H1 (cell line): Measurements from ENCODE around the gene PSMA5. TPM values are rescaled to one million over a fixed set of nuclear protein-coding genes. Genes with fewer than 3 reads are reported as not detected.

Experiments
- CTCF ChIA-PET: fragments of 300-600 bp; sonication (Branson Sonifier 250); formaldehyde crosslinking; loops from one replicate; lab custom pipeline; 2021; ENCODE audit not compliant: partially characterized antibody; lab: Charles Lee
- POLR2A ChIA-PET: fragments of 300-600 bp; sonication (Branson Sonifier 250); formaldehyde crosslinking; loops from one replicate; lab custom pipeline; 2021; ENCODE audit warnings: inconsistent platforms; ENCODE audit not compliant: partially characterized antibody; lab: Charles Lee
- DNase-seq, 2 experiments: peaks; one replicate each; pipeline versions ENCODE4 v3.0.0 to v3.0.0-alpha.2; 2010 to 2022; ENCODE audit warnings: low spot score in 2 of 2, low read depth in 1 of 2, mixed read lengths in 1 of 2
- FAIRE-seq: peaks from 2 replicates; lab custom pipeline; 2011; peaks lifted over from hg19 to GRCh38; lab: Jason Lieb, UNC
- H2AFZ ChIP-seq: 2 replicates; pipeline ENCODE4 v1.8.1; 2012; ENCODE audit warnings: low read length, inconsistent platforms
- H2AK5ac ChIP-seq: 2 replicates; pipeline ENCODE4 v1.6.1; 2013; ENCODE audit warnings: low read depth, low read length
- H2BK120ac ChIP-seq: replicated peaks from 2 replicates; pipeline ENCODE3; 2013; ENCODE audit warnings: low read depth, low read length, inconsistent platforms
- H2BK12ac ChIP-seq: 2 replicates; pipeline ENCODE4 v1.6.1; 2013; ENCODE audit warnings: low read depth, low read length
- H2BK15ac ChIP-seq: 2 replicates; pipeline ENCODE4 v1.6.1; 2013; ENCODE audit warnings: low read length
- H2BK20ac ChIP-seq: 2 replicates; pipeline ENCODE4 v1.6.1; 2013; ENCODE audit warnings: low read length
- H2BK5ac ChIP-seq: 2 replicates; pipeline ENCODE4 v1.6.1; 2013; ENCODE audit warnings: low read depth, low read length
- H3K14ac ChIP-seq: 2 replicates; pipeline ENCODE4 v1.6.1; 2013; ENCODE audit warnings: inconsistent platforms; ENCODE audit not compliant: insufficient read length
- H3K18ac ChIP-seq: 2 replicates; pipeline ENCODE4 v1.6.1; 2013; ENCODE audit warnings: low read length; ENCODE audit errors: extremely low read depth
- H3K23ac ChIP-seq: 2 replicates; pipeline ENCODE4 v1.6.1; 2013; ENCODE audit warnings: inconsistent platforms; ENCODE audit not compliant: insufficient read length
- H3K23me2 ChIP-seq: 2 replicates; pipeline ENCODE4 v1.6.1; 2013; ENCODE audit warnings: low read depth, low read length
- H3K27ac ChIP-seq: 2 replicates; pipeline ENCODE4 v1.6.1; 2011; ENCODE audit warnings: low read depth, low read length, inconsistent platforms
- H3K27me3 ChIP-seq, 4 experiments: replicated peaks in 1 of 4; 1 replicate in 1 of 4; 2 replicates in 3 of 4; pipeline versions ENCODE4 v1.6.1 to v1.8.1; 2011 to 2013; ENCODE audit warnings: low read length in 3 of 4, mild to moderate bottlenecking in 3 of 4, inconsistent platforms in 2 of 4, mixed read lengths in 2 of 4, moderate library complexity in 1 of 4; ENCODE audit not compliant: control insufficient read depth in 3 of 4, insufficient read depth in 3 of 4; ENCODE audit errors: extremely low read depth in 1 of 4
- H3K36me3 ChIP-seq, 4 experiments: 2 replicates each; pipeline versions ENCODE4 v1.6.1 to v1.8.1; 2011 to 2013; ENCODE audit warnings: mild to moderate bottlenecking in 4 of 4, low read length in 3 of 4, moderate library complexity in 2 of 4, control low read depth in 1 of 4, inconsistent platforms in 1 of 4; ENCODE audit not compliant: insufficient read depth in 4 of 4, control insufficient read depth in 2 of 4
- H3K4ac ChIP-seq: replicated peaks from 2 replicates; pipeline ENCODE3; 2013; ENCODE audit warnings: low read length, low read depth, mixed read lengths, inconsistent platforms; ENCODE audit not compliant: insufficient read length
- H3K4me1 ChIP-seq, 4 experiments: replicated peaks in 1 of 4; 1 replicate in 1 of 4; 2 replicates in 3 of 4; pipeline versions ENCODE4 v1.6.1 to v1.8.1; 2011 to 2013; ENCODE audit warnings: low read length in 3 of 4, inconsistent platforms in 2 of 4, mixed read lengths in 1 of 4; ENCODE audit not compliant: insufficient read depth in 4 of 4, control insufficient read depth in 3 of 4
- H3K4me2 ChIP-seq, 2 experiments: 2 replicates each; pipeline versions ENCODE4 v1.6.1 to v1.8.1; 2011 to 2013; ENCODE audit warnings: low read depth in 2 of 2, low read length in 2 of 2, control low read depth in 1 of 2, inconsistent platforms in 1 of 2, mild to moderate bottlenecking in 1 of 2; ENCODE audit not compliant: insufficient read depth in 1 of 2
- H3K4me3 ChIP-seq, 4 experiments: fragments of 200-600, 300-600 bp in 1 of 4; sonication (generic), shearing (Covaris generic), sonication (Bioruptor Twin) in 1 of 4; 2 replicates each; pipeline versions ENCODE4 v1.5.1 to v1.8.1; 2011 to 2016; ENCODE audit warnings: low read length in 4 of 4, low read depth in 3 of 4, control low read depth in 2 of 4, inconsistent platforms in 2 of 4, mild to moderate bottlenecking in 2 of 4, mixed read lengths in 1 of 4, moderate library complexity in 1 of 4; ENCODE audit not compliant: insufficient read depth in 2 of 4; ENCODE audit errors: extremely low read depth in 1 of 4
- H3K56ac ChIP-seq: replicated peaks from 2 replicates; pipeline ENCODE3; 2013; ENCODE audit warnings: low read depth, mild to moderate bottlenecking, mixed read lengths, low read length, inconsistent platforms; ENCODE audit not compliant: insufficient read length
- H3K79me1 ChIP-seq: 2 replicates; pipeline ENCODE4 v1.6.1; 2013; ENCODE audit warnings: low read depth, low read length, control low read depth
- H3K79me2 ChIP-seq, 2 experiments: 2 replicates each; pipeline versions ENCODE4 v1.6.1 to v1.8.1; 2012 to 2013; ENCODE audit warnings: low read length in 2 of 2, mild to moderate bottlenecking in 2 of 2, inconsistent platforms in 1 of 2; ENCODE audit not compliant: insufficient read depth in 2 of 2, control insufficient read depth in 1 of 2
- H3K9ac ChIP-seq, 4 experiments: replicated peaks in 1 of 4; 1 replicate in 1 of 4; 2 replicates in 3 of 4; pipeline versions ENCODE4 v1.6.1 to v1.8.1; 2011 to 2013; ENCODE audit warnings: low read depth in 3 of 4, low read length in 3 of 4, control low read depth in 2 of 4, mild to moderate bottlenecking in 2 of 4, moderate library complexity in 2 of 4, inconsistent platforms in 1 of 4; ENCODE audit errors: extremely low read depth in 1 of 4
- H3K9me3 ChIP-seq, 2 experiments: 2 replicates each; pipeline versions ENCODE4 v1.6.1 to v1.8.1; 2012 to 2013; ENCODE audit warnings: mild to moderate bottlenecking in 2 of 2, moderate library complexity in 2 of 2, control low read depth in 1 of 2, inconsistent platforms in 1 of 2, low read depth in 1 of 2, low read length in 1 of 2, mixed read lengths in 1 of 2; ENCODE audit not compliant: insufficient read depth in 2 of 2
- H4K20me1 ChIP-seq, 2 experiments: replicated peaks in 1 of 2; 2 replicates each; pipeline versions ENCODE3 to v1.8.1; 2011 to 2013; ENCODE audit warnings: inconsistent platforms in 2 of 2, low read length in 2 of 2, mild to moderate bottlenecking in 1 of 2; ENCODE audit not compliant: insufficient read depth in 2 of 2, control insufficient read depth in 1 of 2
- H4K5ac ChIP-seq: 2 replicates; pipeline ENCODE4 v1.6.1; 2013; ENCODE audit warnings: low read length, low read depth, mixed read lengths, inconsistent platforms; ENCODE audit not compliant: insufficient read length
- H4K8ac ChIP-seq: 2 replicates; pipeline ENCODE4 v1.8.0; 2013; ENCODE audit warnings: mild to moderate bottlenecking, moderate library complexity, low read length, inconsistent platforms; ENCODE audit not compliant: insufficient read depth; ENCODE audit errors: extremely low read depth
- H4K91ac ChIP-seq: replicated peaks from 2 replicates; pipeline ENCODE3; 2013; ENCODE audit warnings: low read length, mixed read lengths, inconsistent platforms; ENCODE audit not compliant: insufficient read length
- BRCA1 ChIP-seq: IDR thresholded peaks from 2 replicates; pipeline ENCODE4 v1.6.1; 2012; ENCODE audit warnings: low read depth, low read length, improper control_type of control experiment
- CHD1 ChIP-seq: IDR thresholded peaks from 2 replicates; pipeline ENCODE4 v1.6.1; 2012; ENCODE audit warnings: low read depth, low read length, improper control_type of control experiment
- FOSL1 ChIP-seq: IDR thresholded peaks from 2 replicates; pipeline ENCODE4 v1.6.1; 2011; ENCODE audit warnings: mild to moderate bottlenecking, low read depth, low read length, moderate library complexity; ENCODE audit not compliant: insufficient read depth
- WGBS, 2 experiments: shearing (Covaris generic) in 1 of 2; methylation state at CpG; one replicate each; pipeline versions ENCODE4 v1.1.6 to v1.1.7; 2013 to 2015; ENCODE audit warnings: low lambda C conversion rate in 2 of 2, mixed read lengths in 2 of 2, inconsistent platforms in 1 of 2, low coverage in 1 of 2, missing lambda C conversion rate in 1 of 2; ENCODE audit not compliant: insufficient replicate concordance in 2 of 2, insufficient coverage in 1 of 2, insufficient read length in 1 of 2; ENCODE audit errors: extremely low coverage in 1 of 2, missing lambda C conversion rate in 1 of 2; 5-methylcytosine and 5-hydroxymethylcytosine counted together
- polyA plus RNA-seq, 7 experiments: library from polyadenylated mRNA; depleted of rRNA in 3 of 7; stranded (reverse) in 5 of 7; unstranded in 2 of 7; fragments of >200 nt in 5 of 7; fragments of 200-250 nt in 2 of 7; gene quantifications; 1 replicate in 5 of 7; 2 replicates in 1 of 7; 4 replicates in 1 of 7; pipeline versions ENCODE4 v1.2.1 to v1.2.3, GENCODE V29; 2011 to 2013; ENCODE audit warnings: missing spikeins in 2 of 7, mixed read lengths in 2 of 7
- total RNA-seq: library from RNA; stranded (reverse); fragmentation: NEBNext Ultra II Directional; extraction: Animal tissue kit (Norgen Biotek cat#: 25700); gene quantifications from 2 replicates; pipeline ENCODE4 v1.2.1, GENCODE V29; 2021

Gene PSMA5
- total and polyA plus RNA-seq, 2 of the 8 experiments (the other 6 are each of a cell fraction or from before 2014, with no cell fraction given), result 140 to 166 TPM

- no peak overlapping the region for H4K5ac ChIP-seq
- H3K27ac ChIP-seq, result no peak overlapping the region
- no peak overlapping the region for H2BK12ac ChIP-seq
- peaks cover 0 to 6% (median 1%) of the 10 kb centered on the region in 4 experiments; a peak in 4 of 7 replicates for H3K4me1 ChIP-seq
- no peaks in the 10 kb centered on the region for H3K9me3 ChIP-seq
- TF ChIP-seq FOSL1, result no peak
- no peak for TF ChIP-seq BRCA1
- no peak for TF ChIP-seq CHD1
- H4K20me1 ChIP-seq, result no peaks in the 10 kb centered on the region
- no peaks in the 10 kb centered on the region for H3K23me2 ChIP-seq
- H3K4me3 ChIP-seq, result no peak overlapping the region
- H2AK5ac ChIP-seq, result no peak overlapping the region
- no peak overlapping the region for H2BK5ac ChIP-seq
- H3K4me2 ChIP-seq, result no peak overlapping the region
- FAIRE-seq (no peak), DNase-seq (no peak)
- no peak overlapping the region for H2BK120ac ChIP-seq
- CTCF ChIA-PET, result interaction anchor here (0.6 to 1.7 kb wide), 3 partner anchors 11 to 60 kb away, joined by 3 to 6 read pairs (median 4); partner anchors contain the start of gene ATXN7L2
- no peak overlapping the region for H3K4ac ChIP-seq
- POLR2A ChIA-PET, result interaction anchor here (1.0 kb wide), 1 partner anchor 212 kb away, joined by 3 read pairs; no protein-coding TSS in a partner anchor
- H4K91ac ChIP-seq, result no peak overlapping the region
- no peak overlapping the region for H2BK20ac ChIP-seq
- no peaks in the 10 kb centered on the region for H3K36me3 ChIP-seq
- H2AFZ ChIP-seq, result no peak overlapping the region
- H3K27me3 ChIP-seq, result peaks cover 1 to 10% (median 7%) of the 10 kb centered on the region in 4 experiments
- H4K8ac ChIP-seq, result no peak overlapping the region
- H3K18ac ChIP-seq, result no peak overlapping the region
- no peak overlapping the region for H3K23ac ChIP-seq
- no peak overlapping the region for H3K56ac ChIP-seq
- H3K79me2 ChIP-seq, result no peaks in the 10 kb centered on the region
- no peaks in the 10 kb centered on the region for H3K79me1 ChIP-seq
- H3K14ac ChIP-seq, result no peak overlapping the region
- WGBS, 2 experiments, result 61% methylated on average over 3 of the region's 3 CpGs; no CpG with 5 or more reads in 1 of the 2 experiments
- no peak overlapping the region for H2BK15ac ChIP-seq
- no peak overlapping the region for H3K9ac ChIP-seq
These were observed 46.5 kb upstream of the PSMA5 start for GRCh38 chr1:109472779-109473178.
